ENCODE measurements around the gene CHRM2.

DNA sequence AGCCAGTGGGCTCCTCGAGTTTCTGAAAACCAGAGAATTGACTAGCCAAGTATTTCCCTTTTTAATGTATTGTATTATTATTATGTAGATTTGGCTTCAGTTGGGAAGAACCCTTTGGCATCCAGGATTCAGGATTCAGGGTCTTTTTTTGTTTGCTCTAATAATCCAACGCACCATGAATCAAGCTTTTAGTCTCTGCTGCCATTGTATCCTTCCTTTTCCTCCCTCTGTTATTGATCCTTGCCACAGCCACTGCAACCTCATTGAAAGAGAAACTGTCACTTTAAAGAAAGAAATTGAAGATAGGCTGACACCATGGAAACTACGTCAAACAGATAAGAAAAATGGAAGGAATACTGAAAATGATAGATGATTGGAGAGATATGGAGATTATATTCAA is 150.0 kb downstream of the CHRM2 start:
- TF ChIP-seq, protein P1, sequence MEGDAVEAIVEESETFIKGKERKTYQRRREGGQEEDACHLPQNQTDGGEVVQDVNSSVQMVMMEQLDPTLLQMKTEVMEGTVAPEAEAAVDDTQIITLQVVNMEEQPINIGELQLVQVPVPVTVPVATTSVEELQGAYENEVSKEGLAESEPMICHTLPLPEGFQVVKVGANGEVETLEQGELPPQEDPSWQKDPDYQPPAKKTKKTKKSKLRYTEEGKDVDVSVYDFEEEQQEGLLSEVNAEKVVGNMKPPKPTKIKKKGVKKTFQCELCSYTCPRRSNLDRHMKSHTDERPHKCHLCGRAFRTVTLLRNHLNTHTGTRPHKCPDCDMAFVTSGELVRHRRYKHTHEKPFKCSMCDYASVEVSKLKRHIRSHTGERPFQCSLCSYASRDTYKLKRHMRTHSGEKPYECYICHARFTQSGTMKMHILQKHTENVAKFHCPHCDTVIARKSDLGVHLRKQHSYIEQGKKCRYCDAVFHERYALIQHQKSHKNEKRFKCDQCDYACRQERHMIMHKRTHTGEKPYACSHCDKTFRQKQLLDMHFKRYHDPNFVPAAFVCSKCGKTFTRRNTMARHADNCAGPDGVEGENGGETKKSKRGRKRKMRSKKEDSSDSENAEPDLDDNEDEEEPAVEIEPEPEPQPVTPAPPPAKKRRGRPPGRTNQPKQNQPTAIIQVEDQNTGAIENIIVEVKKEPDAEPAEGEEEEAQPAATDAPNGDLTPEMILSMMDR (IDR thresholded peaks at IDR 0.05; ENCODE audit: control extremely low read depth in 1 of 3, insufficient read depth in 1 of 3, low read depth in 1 of 3, low read length in 3 of 3), result no peak
- TF ChIP-seq HDAC2 (IDR thresholded peaks at IDR 0.05; ENCODE audit: borderline replicate concordance in 1 of 2, low read depth in 2 of 2, low read length in 2 of 2) (no peak), TCF12 (IDR thresholded peaks at IDR 0.05; ENCODE audit: low read depth, low read length) (no peak), POLR2A (IDR thresholded peaks at IDR 0.05; ENCODE audit: control extremely low read depth in 1 of 2, low read depth in 2 of 2, low read length in 2 of 2) (no peak), TEAD4 (IDR thresholded peaks at IDR 0.05; ENCODE audit: low read depth, low read length) (no peak), SIRT6 (IDR thresholded peaks at IDR 0.05; ENCODE audit: low read length) (no peak), EGR1 (IDR thresholded peaks at IDR 0.05; ENCODE audit: borderline replicate concordance, low read depth, low read length) (no peak), YY1 (IDR thresholded peaks at IDR 0.05; ENCODE audit: low read depth, low read length) (no peak), NANOG (IDR thresholded peaks at IDR 0.05; ENCODE audit: insufficient read depth, low read depth, low read length, poor library complexity, severe bottlenecking) (no peak)
- TF ChIP-seq, protein P2, sequence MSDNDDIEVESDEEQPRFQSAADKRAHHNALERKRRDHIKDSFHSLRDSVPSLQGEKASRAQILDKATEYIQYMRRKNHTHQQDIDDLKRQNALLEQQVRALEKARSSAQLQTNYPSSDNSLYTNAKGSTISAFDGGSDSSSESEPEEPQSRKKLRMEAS (IDR thresholded peaks at IDR 0.05), result no peak

All from H1 (cell line).